ENCODE data around the gene KCNAB3. TPM values are rescaled to one million over a fixed set of nuclear protein-coding genes. Genes with fewer than 3 reads are reported as not detected.
A peak's percentile ranks its signal among the peaks of the same experiment; 100 is the strongest.

KCNAB3 gene
- total and polyA plus RNA-seq, 4 donors, result 0.38 to 1.9 (median 0.91) TPM

GRCh38 chr17:7897773-7898172 is 31.9 kb downstream of the KCNAB3 start:
- WGBS, 2 donors, result 54 to 56% methylated on average over 6 of the region's 6 CpGs
- intact Hi-C loops (cut with DNase I), result loop anchor here (5.0 kb wide), 1 partner anchor 35 kb away; no protein-coding TSS in a partner anchor
- ATAC-seq (ENCODE audit: low FRiP score) (no peak), DNase-seq (no peak)
- no peak overlapping the region for H3K4me3 ChIP-seq (ENCODE audit: low read length in 2 of 2)
- no peaks in the 10 kb centered on the region for H3K27me3 ChIP-seq (ENCODE audit: control insufficient read depth in 1 of 2, insufficient read depth in 2 of 2, low read length in 1 of 2)
- H3K36me3 ChIP-seq (ENCODE audit: control insufficient read depth in 1 of 2, insufficient read depth in 2 of 2, low read length in 1 of 2), result peaks cover 0 to 11% of the 10 kb centered on the region in 2 donors
- no peaks in the 10 kb centered on the region for H3K9me3 ChIP-seq (ENCODE audit: control insufficient read depth, low read length)
- no peaks in the 10 kb centered on the region for H3K4me1 ChIP-seq (ENCODE audit: control insufficient read depth in 1 of 2, insufficient read depth in 2 of 2, low read length in 2 of 2)
- H3K27ac ChIP-seq (ENCODE audit: low read depth in 1 of 2, low read length in 2 of 2), result no peak overlapping the region

GRCh38 chr17:7897090-7897489 is 32.6 kb downstream of the KCNAB3 start:
- H3K4me1 ChIP-seq (ENCODE audit: control insufficient read depth in 1 of 2, insufficient read depth in 2 of 2, low read length in 2 of 2), result no peaks in the 10 kb centered on the region
- no peaks in the 10 kb centered on the region for H3K9me3 ChIP-seq (ENCODE audit: control insufficient read depth, low read length)
- intact Hi-C loops (cut with DNase I), result loop anchor here (5.0 kb wide), 1 partner anchor 35 kb away; no protein-coding TSS in a partner anchor
- DNase-seq, result no peak
- no peak overlapping the region for H3K27ac ChIP-seq (ENCODE audit: low read depth in 1 of 2, low read length in 2 of 2)
- H3K4me3 ChIP-seq (ENCODE audit: low read length in 2 of 2), result no peak overlapping the region
- no peak for ATAC-seq (ENCODE audit: low FRiP score)
- 83% methylated on average over 13 of the region's 13 CpGs for WGBS, 2 donors
- peaks cover 0 to 11% of the 10 kb centered on the region in 2 donors for H3K36me3 ChIP-seq (ENCODE audit: control insufficient read depth in 1 of 2, insufficient read depth in 2 of 2, low read length in 1 of 2)
- no peaks in the 10 kb centered on the region for H3K27me3 ChIP-seq (ENCODE audit: control insufficient read depth in 1 of 2, insufficient read depth in 2 of 2, low read length in 1 of 2)

- DNase-seq (no peak), ATAC-seq (ENCODE audit: low FRiP score) (no peak)
- peaks cover 0 to 9% of the 10 kb centered on the region in 2 donors for H3K36me3 ChIP-seq (ENCODE audit: control insufficient read depth in 1 of 2, insufficient read depth in 2 of 2, low read length in 1 of 2)
- 90 to 92% methylated on average over 8 of the region's 8 CpGs for WGBS, 2 donors
- no peaks in the 10 kb centered on the region for H3K27me3 ChIP-seq (ENCODE audit: control insufficient read depth in 1 of 2, insufficient read depth in 2 of 2, low read length in 1 of 2)
- no peaks in the 10 kb centered on the region for H3K4me1 ChIP-seq (ENCODE audit: control insufficient read depth in 1 of 2, insufficient read depth in 2 of 2, low read length in 2 of 2)
- no peak overlapping the region for H3K27ac ChIP-seq (ENCODE audit: low read depth in 1 of 2, low read length in 2 of 2)
- no peaks in the 10 kb centered on the region for H3K9me3 ChIP-seq (ENCODE audit: control insufficient read depth, low read length)
- H3K4me3 ChIP-seq (ENCODE audit: low read length in 2 of 2), result no peak overlapping the region
- intact Hi-C loops (cut with DNase I), result loop anchor here (5.0 kb wide), 1 partner anchor 33 kb away; no protein-coding TSS in a partner anchor
Measured at GRCh38 chr17:7894866-7895265, 34.8 kb downstream of the KCNAB3 start.

- 89 to 90% methylated on average over 9 of the region's 9 CpGs for WGBS, 2 donors
- Histone ChIP-seq H3K27me3 (ENCODE audit: control insufficient read depth in 1 of 2, insufficient read depth in 2 of 2, low read length in 1 of 2) (no peaks in the 10 kb centered on the region), H3K4me3 (ENCODE audit: low read length in 2 of 2) (no peak overlapping the region), H3K36me3 (ENCODE audit: control insufficient read depth in 1 of 2, insufficient read depth in 2 of 2, low read length in 1 of 2) (peaks cover 0 to 7% of the 10 kb centered on the region in 2 donors), H3K27ac (ENCODE audit: low read depth in 1 of 2, low read length in 2 of 2) (no peak overlapping the region), H3K4me1 (ENCODE audit: control insufficient read depth in 1 of 2, insufficient read depth in 2 of 2, low read length in 2 of 2) (no peaks in the 10 kb centered on the region), H3K9me3 (ENCODE audit: control insufficient read depth, low read length) (no peaks in the 10 kb centered on the region)
- no peak for ATAC-seq (ENCODE audit: low FRiP score)
- no peak for DNase-seq
- intact Hi-C loops (cut with DNase I), result no loop called here
Measured at GRCh38 chr17:7894226-7894625, 35.4 kb downstream of the KCNAB3 start.

- H3K4me3 ChIP-seq (ENCODE audit: low read length in 2 of 2), result no peak overlapping the region
- intact Hi-C loops (cut with DNase I), result no loop called here
- no peaks in the 10 kb centered on the region for H3K9me3 ChIP-seq (ENCODE audit: control insufficient read depth, low read length)
- no peaks in the 10 kb centered on the region for H3K4me1 ChIP-seq (ENCODE audit: control insufficient read depth in 1 of 2, insufficient read depth in 2 of 2, low read length in 2 of 2)
- 92 to 93% methylated on average over 15 of the region's 15 CpGs for WGBS, 2 donors
- H3K36me3 ChIP-seq (ENCODE audit: control insufficient read depth in 1 of 2, insufficient read depth in 2 of 2, low read length in 1 of 2), result peaks cover 0 to 7% of the 10 kb centered on the region in 2 donors
- DNase-seq (no peak), ATAC-seq (ENCODE audit: low FRiP score) (no peak)
- H3K27me3 ChIP-seq (ENCODE audit: control insufficient read depth in 1 of 2, insufficient read depth in 2 of 2, low read length in 1 of 2), result no peaks in the 10 kb centered on the region
- no peak overlapping the region for H3K27ac ChIP-seq (ENCODE audit: low read depth in 1 of 2, low read length in 2 of 2)
Measured at GRCh38 chr17:7893187-7893880, 36.3 kb downstream of the KCNAB3 start.

- Histone ChIP-seq H3K27ac (ENCODE audit: low read depth in 1 of 2, low read length in 2 of 2) (peak overlapping the region in 1 of 2 donors; percentile 78), H3K36me3 (ENCODE audit: control insufficient read depth in 1 of 2, insufficient read depth in 2 of 2, low read length in 1 of 2) (peaks cover 0 to 1% of the 10 kb centered on the region in 2 donors), H3K9me3 (ENCODE audit: control insufficient read depth, low read length) (no peaks in the 10 kb centered on the region), H3K4me3 (ENCODE audit: low read length in 2 of 2) (no peak overlapping the region), H3K27me3 (ENCODE audit: control insufficient read depth in 1 of 2, insufficient read depth in 2 of 2, low read length in 1 of 2) (no peaks in the 10 kb centered on the region), H3K4me1 (ENCODE audit: control insufficient read depth in 1 of 2, insufficient read depth in 2 of 2, low read length in 2 of 2) (peaks cover 0 to 3% of the 10 kb centered on the region in 2 donors)
- DNase-seq, result peak; percentile 98 to 99
- ATAC-seq (ENCODE audit: low FRiP score), result peak; percentile 76
- WGBS, 2 donors, result 37 to 38% methylated on average over 11 of the region's 11 CpGs
- intact Hi-C loops (cut with DNase I), result loop anchor here in 1 of 2 donors (1.0 kb wide), 1 partner anchor 43 kb away; the partner anchor contains the start of gene CNTROB
Measured at GRCh38 chr17:7889166-7889955, 40.3 kb downstream of the KCNAB3 start.

- H3K9me3 ChIP-seq (ENCODE audit: control insufficient read depth, low read length), result no peaks in the 10 kb centered on the region
- peak within 1 kb of the TSS in 1 of 2 donors; percentile 78 for H3K27ac ChIP-seq (ENCODE audit: low read depth in 1 of 2, low read length in 2 of 2)
- H3K4me1 ChIP-seq (ENCODE audit: control insufficient read depth in 1 of 2, insufficient read depth in 2 of 2, low read length in 2 of 2), result peaks cover 0 to 3% of the 10 kb centered on the region in 2 donors
- peak; percentile 9 for ATAC-seq (ENCODE audit: low FRiP score)
- no peaks in the 10 kb centered on the region for H3K27me3 ChIP-seq (ENCODE audit: control insufficient read depth in 1 of 2, insufficient read depth in 2 of 2, low read length in 1 of 2)
- H3K36me3 ChIP-seq (ENCODE audit: control insufficient read depth in 1 of 2, insufficient read depth in 2 of 2, low read length in 1 of 2), result no peaks in the 10 kb centered on the region
- no peak for DNase-seq
- intact Hi-C loops (cut with DNase I), result no loop called here
- WGBS, 2 donors, result 44 to 45% methylated on average over 18 of the region's 18 CpGs
- H3K4me3 ChIP-seq (ENCODE audit: low read length in 2 of 2), result peak within 1 kb of the TSS in 1 of 2 donors; percentile 8
Measured at GRCh38 chr17:7888184-7888920, 41.3 kb downstream of the KCNAB3 start, which contains the start of gene CHD3. TSS of gene CHD3 (plus strand) at chr17:7888789. CDS start at chr17:7889001, 212 bp downstream.

- peak; percentile 95 to 96 for DNase-seq
- peak; percentile 93 for ATAC-seq (ENCODE audit: low FRiP score)
- Histone ChIP-seq H3K36me3 (ENCODE audit: control insufficient read depth in 1 of 2, insufficient read depth in 2 of 2, low read length in 1 of 2) (no peaks in the 10 kb centered on the region), H3K4me3 (ENCODE audit: low read length in 2 of 2) (peak overlapping the region; percentile 0 to 8), H3K27ac (ENCODE audit: low read depth in 1 of 2, low read length in 2 of 2) (peak overlapping the region in 1 of 2 donors; percentile 78), H3K4me1 (ENCODE audit: control insufficient read depth in 1 of 2, insufficient read depth in 2 of 2, low read length in 2 of 2) (peaks cover 0 to 3% of the 10 kb centered on the region in 2 donors), H3K27me3 (ENCODE audit: control insufficient read depth in 1 of 2, insufficient read depth in 2 of 2, low read length in 1 of 2) (no peaks in the 10 kb centered on the region), H3K9me3 (ENCODE audit: control insufficient read depth, low read length) (no peaks in the 10 kb centered on the region)
- WGBS, 2 donors, result 0% methylated on average over 28 to 35 of the region's 35 CpGs
- intact Hi-C loops (cut with DNase I), result no loop called here
Measured at GRCh38 chr17:7887482-7888183, 42.0 kb downstream of the KCNAB3 start.

Measured in aorta (tissue), 5 donors.